MCF 10A (cell line): ENCODE measurements around the gene LNX1. TPM values are rescaled to one million over a fixed set of nuclear protein-coding genes. Genes with fewer than 3 reads are reported as not detected.

Source experiments
- BruUV-seq: library from RNA; stranded (reverse); fragments of 400-500 nt; replicated peaks from 2 replicates; lab custom pipeline; 2021; lab: Mats Ljungman, UMichigan
- CTCF ChIA-PET: fragments of 300-600 bp; sonication (Branson Sonifier 250); formaldehyde crosslinking; extraction: SDS; loops from one replicate; lab custom pipeline; 2021; ENCODE audit warnings: antibody characterized with exemption, inconsistent platforms; lab: Yijun Ruan, JAX
- POLR2A ChIA-PET: fragments of 300-600, 350-650 bp; sonication (Branson Sonifier 250); formaldehyde crosslinking; extraction: SDS; loops from one replicate; lab custom pipeline; 2020; ENCODE audit warnings: antibody characterized with exemption, inconsistent platforms; lab: Yijun Ruan, JAX
- DNase-seq: peaks from one replicate; pipeline ENCODE4 v3.0.0-alpha.2; 2018; ENCODE audit not compliant: unreplicated experiment
- H3K27ac Mint-ChIP-seq: one replicate; pipeline ENCODE4 v1.8.0; 2022; ENCODE audit warnings: mild to moderate bottlenecking, low read depth, mixed read lengths; ENCODE audit not compliant: unreplicated experiment
- H3K27me3 Mint-ChIP-seq: one replicate; pipeline ENCODE4 v1.8.0; 2022; ENCODE audit warnings: mixed read lengths; ENCODE audit not compliant: insufficient read depth, unreplicated experiment
- H3K36me3 Mint-ChIP-seq: one replicate; pipeline ENCODE4 v1.8.0; 2022; ENCODE audit warnings: mild to moderate bottlenecking, moderate library complexity, mixed read lengths; ENCODE audit not compliant: insufficient read depth, unreplicated experiment
- H3K4me1 Mint-ChIP-seq: one replicate; pipeline ENCODE4 v1.8.0; 2022; ENCODE audit warnings: mixed read lengths; ENCODE audit not compliant: insufficient read depth, unreplicated experiment
- H3K4me3 Mint-ChIP-seq: one replicate; pipeline ENCODE4 v1.8.0; 2022; ENCODE audit warnings: mild to moderate bottlenecking, moderate library complexity, mixed read lengths; ENCODE audit not compliant: unreplicated experiment
- H3K9me3 Mint-ChIP-seq: one replicate; pipeline ENCODE4 v1.8.0; 2022; ENCODE audit warnings: mixed read lengths; ENCODE audit not compliant: unreplicated experiment
- intact Hi-C: fragments of 100-400 bp; cut with micrococcal nuclease; formaldehyde crosslinking; loops from 2 replicates; pipeline ENCODE4 v1.14.1; 2022
- total RNA-seq: library from RNA; stranded (reverse); gene quantifications from 2 replicates; pipeline ENCODE4 v1.2.3, GENCODE V29; 2022
- TF ChIP-seq, protein P1 (sequence below): fragments of 200-600 bp; IDR thresholded peaks from one replicate; pipeline ENCODE4 v1.8.0; 2022; ENCODE audit warnings: antibody characterized with exemption, mild to moderate bottlenecking; ENCODE audit not compliant: unreplicated experiment

The LNX1 gene
- total RNA-seq, 1 experiment from 2014 or later: not detected

DNA sequence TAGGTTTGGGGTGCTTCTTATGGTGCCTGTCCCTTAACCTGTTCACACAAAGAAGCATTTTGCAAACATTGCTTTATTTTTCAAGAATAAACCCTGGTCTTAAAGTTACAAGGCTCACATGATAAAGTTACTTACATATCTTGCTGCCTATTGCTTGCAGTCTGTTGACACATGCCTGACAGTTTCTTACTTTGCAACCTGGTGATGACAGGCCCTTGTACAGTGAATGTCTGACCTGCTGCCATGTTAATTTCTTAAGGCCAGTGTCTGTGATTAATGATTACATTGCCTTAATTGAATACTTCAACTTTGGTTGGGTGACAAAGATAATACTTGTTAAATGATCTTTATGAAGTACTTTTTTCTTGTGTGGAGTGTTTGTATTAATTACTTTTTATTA is 163.9 kb downstream of the LNX1 start:
- no peak for DNase-seq
- intact Hi-C loops: no loop called here
- H3K4me3 Mint-ChIP-seq: no peak overlapping the region
- CTCF ChIA-PET: interaction anchor here (0.6 kb wide), 2 partner anchors 109 to 258 kb away, joined by 3 read pairs; no protein-coding TSS in a partner anchor
- no peaks in the 10 kb centered on the region for H3K27me3 Mint-ChIP-seq
- POLR2A ChIA-PET: no interaction called here
- TF ChIP-seq, protein P1, sequence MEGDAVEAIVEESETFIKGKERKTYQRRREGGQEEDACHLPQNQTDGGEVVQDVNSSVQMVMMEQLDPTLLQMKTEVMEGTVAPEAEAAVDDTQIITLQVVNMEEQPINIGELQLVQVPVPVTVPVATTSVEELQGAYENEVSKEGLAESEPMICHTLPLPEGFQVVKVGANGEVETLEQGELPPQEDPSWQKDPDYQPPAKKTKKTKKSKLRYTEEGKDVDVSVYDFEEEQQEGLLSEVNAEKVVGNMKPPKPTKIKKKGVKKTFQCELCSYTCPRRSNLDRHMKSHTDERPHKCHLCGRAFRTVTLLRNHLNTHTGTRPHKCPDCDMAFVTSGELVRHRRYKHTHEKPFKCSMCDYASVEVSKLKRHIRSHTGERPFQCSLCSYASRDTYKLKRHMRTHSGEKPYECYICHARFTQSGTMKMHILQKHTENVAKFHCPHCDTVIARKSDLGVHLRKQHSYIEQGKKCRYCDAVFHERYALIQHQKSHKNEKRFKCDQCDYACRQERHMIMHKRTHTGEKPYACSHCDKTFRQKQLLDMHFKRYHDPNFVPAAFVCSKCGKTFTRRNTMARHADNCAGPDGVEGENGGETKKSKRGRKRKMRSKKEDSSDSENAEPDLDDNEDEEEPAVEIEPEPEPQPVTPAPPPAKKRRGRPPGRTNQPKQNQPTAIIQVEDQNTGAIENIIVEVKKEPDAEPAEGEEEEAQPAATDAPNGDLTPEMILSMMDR: no peak
- no peak overlapping the region for H3K27ac Mint-ChIP-seq
- H3K36me3 Mint-ChIP-seq: peaks cover 50% of the 10 kb centered on the region
- BruUV-seq: no TSS peak
- no peaks in the 10 kb centered on the region for H3K9me3 Mint-ChIP-seq
- no peaks in the 10 kb centered on the region for H3K4me1 Mint-ChIP-seq

DNA sequence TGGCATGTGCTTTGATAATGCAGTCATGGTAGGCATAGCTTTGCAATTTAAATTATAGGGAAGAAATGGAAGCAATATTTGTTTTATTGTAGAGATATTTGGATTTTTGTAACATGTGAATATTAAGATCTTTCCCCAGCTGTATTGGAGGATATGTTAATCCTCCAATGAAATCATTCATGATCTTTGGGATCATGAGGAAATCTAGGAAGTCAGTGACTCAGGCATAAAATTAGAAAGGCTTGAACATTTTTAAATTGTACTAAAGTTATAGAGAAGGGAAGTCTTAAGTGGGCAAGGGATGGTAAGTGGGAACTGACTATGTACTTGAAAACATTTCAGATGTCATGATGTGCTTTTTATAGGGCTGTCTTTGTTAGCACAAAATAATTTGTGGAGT is 167.0 kb downstream of the LNX1 start:
- no peak for DNase-seq
- Mint-ChIP-seq H3K27me3 (no peaks in the 10 kb centered on the region), H3K4me1 (no peaks in the 10 kb centered on the region), H3K36me3 (peaks cover 36% of the 10 kb centered on the region), H3K9me3 (no peaks in the 10 kb centered on the region), H3K4me3 (no peak overlapping the region), H3K27ac (peak overlapping the region; percentile 11)
- BruUV-seq: no TSS peak
- ChIA-PET POLR2A (interaction anchor here (0.6 to 1.3 kb wide), 2 partner anchors 72 to 602 kb away, joined by 3 to 4 read pairs; no protein-coding TSS in a partner anchor), CTCF (interaction anchor here (0.5 to 2.9 kb wide), 3 partner anchors 35 to 810 kb away, joined by 3 to 10 read pairs (median 3); no protein-coding TSS in a partner anchor)
- intact Hi-C loops: no loop called here
- TF ChIP-seq, protein P1: no peak

DNA sequence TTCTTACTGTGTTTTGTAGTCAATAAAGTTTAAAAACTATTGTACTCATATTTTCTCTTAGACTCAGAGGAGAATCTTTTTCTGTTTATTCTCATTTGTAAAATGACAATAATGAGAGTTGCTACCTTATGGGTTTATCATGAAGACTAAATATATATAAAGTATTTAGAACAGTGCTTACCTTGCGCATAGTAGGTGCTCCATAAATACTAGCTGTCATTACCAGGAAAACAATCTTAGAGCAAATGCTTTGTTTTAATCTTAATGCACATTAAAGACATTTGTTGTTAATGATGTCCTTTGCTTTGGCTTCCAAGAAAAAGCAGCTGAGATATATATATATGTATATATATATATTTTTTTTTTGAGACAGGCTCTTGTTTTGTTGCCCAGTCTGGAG is 168.9 kb downstream of the LNX1 start:
- no peak overlapping the region for H3K4me3 Mint-ChIP-seq
- no peaks in the 10 kb centered on the region for H3K9me3 Mint-ChIP-seq
- no peaks in the 10 kb centered on the region for H3K4me1 Mint-ChIP-seq
- no peak overlapping the region for H3K27ac Mint-ChIP-seq
- TF ChIP-seq, protein P1: no peak
- no peak for DNase-seq
- ChIA-PET CTCF (interaction anchor here (1.0 to 2.9 kb wide), 5 partner anchors 11 to 812 kb away, joined by 3 to 10 read pairs (median 3); no protein-coding TSS in a partner anchor), POLR2A (interaction anchor here (0.8 kb wide), 1 partner anchor 10 kb away, joined by 3 read pairs; no protein-coding TSS in a partner anchor)
- intact Hi-C loops: no loop called here
- H3K36me3 Mint-ChIP-seq: peaks cover 30% of the 10 kb centered on the region
- BruUV-seq: no TSS peak
- H3K27me3 Mint-ChIP-seq: no peaks in the 10 kb centered on the region

DNA sequence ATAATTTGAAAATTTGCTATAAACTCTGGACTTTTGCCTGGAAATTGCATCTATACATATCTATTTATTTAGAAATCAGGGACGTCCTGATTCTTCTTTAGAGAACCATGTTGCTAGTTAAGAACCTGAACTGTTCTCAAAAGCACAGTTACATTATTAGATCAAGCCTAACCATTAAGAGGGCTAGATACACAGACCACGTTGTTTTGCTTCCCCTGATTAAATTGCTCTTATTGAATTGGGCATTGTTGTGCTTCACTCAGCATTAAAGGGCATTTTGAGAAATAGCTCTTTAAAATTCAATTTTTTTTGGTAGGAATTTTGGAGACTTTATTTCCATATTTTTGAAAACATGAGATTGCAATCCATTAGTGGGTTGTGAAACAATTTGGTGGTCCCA is 169.5 kb downstream of the LNX1 start:
- intact Hi-C loops: no loop called here
- POLR2A ChIA-PET: interaction anchor here (0.8 kb wide), 1 partner anchor 11 kb away, joined by 3 read pairs; no protein-coding TSS in a partner anchor
- CTCF ChIA-PET: interaction anchor here (1.0 to 1.3 kb wide), 4 partner anchors 11 to 108 kb away, joined by 3 to 5 read pairs (median 3); no protein-coding TSS in a partner anchor
- Mint-ChIP-seq H3K36me3 (peaks cover 25% of the 10 kb centered on the region), H3K4me1 (no peaks in the 10 kb centered on the region), H3K4me3 (no peak overlapping the region), H3K27ac (no peak overlapping the region), H3K9me3 (no peaks in the 10 kb centered on the region), H3K27me3 (no peaks in the 10 kb centered on the region)
- no TSS peak for BruUV-seq
- DNase-seq: no peak
- TF ChIP-seq, protein P1: no peak
